ENCODE results near the gene ATG7.

Gene ATG7

DNA sequence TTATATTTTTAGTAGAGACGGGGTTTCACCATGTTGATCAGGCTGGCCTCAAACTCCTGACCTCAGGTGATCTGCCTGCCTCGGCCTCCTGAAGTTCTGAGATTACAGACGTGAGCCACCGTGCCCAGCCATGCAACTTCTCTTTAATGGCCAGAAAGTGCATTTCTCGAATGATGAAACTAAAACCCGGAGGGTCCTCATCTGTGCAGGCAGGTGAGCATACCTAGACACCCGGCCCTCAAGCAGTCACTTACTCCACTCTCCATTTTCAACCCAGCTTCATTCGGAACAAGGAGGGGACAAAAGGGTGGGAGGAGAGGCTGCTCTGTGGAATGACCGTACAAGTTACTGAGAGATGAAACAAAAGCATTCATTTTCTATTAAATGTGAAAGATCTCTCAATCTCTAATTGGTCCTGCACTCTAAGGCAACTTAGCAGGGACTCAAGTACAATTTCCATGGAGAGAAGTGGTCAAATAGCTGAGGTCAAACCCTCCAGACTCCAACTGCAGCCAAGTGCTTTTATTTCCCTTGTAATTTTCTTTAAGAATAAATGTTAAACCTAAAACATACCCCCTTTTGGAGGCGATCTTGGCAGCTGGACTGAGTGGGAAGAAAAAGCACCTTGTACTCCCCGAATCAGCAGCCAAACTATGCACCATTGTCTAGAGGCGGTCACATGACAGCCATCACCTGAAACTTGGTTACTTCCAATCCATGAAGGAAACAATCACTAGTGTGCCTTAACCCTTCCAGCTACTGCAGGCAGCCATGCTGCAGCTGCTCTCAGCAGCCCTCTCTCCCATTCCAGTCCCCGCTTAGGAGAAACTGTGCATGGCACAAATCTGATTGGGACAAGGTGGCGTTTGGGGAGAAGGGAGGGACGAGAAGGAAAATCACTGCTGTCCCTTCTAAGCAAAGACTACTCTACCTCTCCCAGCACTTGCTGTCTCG is 309.3 kb downstream of the ATG7 start:
- Histone ChIP-seq H2BK120ac (ENCODE audit: low read depth, low read length) (no peak overlapping the region), H2AK5ac (ENCODE audit: low read depth, low read length) (no peak overlapping the region), H3K4ac (ENCODE audit: low read length) (no peak overlapping the region), H3K4me2 (ENCODE audit: insufficient read depth, low read length, poor library complexity, severe bottlenecking) (peak overlapping the region; percentile 59), H3K23ac (ENCODE audit: low read depth, low read length, poor library complexity) (no peak overlapping the region), H3K4me3 (ENCODE audit: low read length in 2 of 2) (peak overlapping the region; percentile 47 to 70), H3K4me1 (ENCODE audit: control insufficient read depth in 2 of 2, insufficient read depth in 1 of 2, low read depth in 1 of 2, low read length in 2 of 2) (peaks cover 23 to 33% of the 10 kb centered on the region in 2 donors), H3K36me3 (replicated peaks in 1 of 2; ENCODE audit: control insufficient read depth in 2 of 2, insufficient read depth in 2 of 2, low read length in 2 of 2) (peaks cover 4 to 20% of the 10 kb centered on the region in 2 donors), H2BK5ac (ENCODE audit: low read length) (peak overlapping the region; percentile 58), H3K27me3 (ENCODE audit: control insufficient read depth in 3 of 3, insufficient read depth in 3 of 3, low read depth in 1 of 3, low read length in 3 of 3) (no peaks in the 10 kb centered on the region), H3K9ac (ENCODE audit: low read depth, low read length, poor library complexity) (peak overlapping the region; percentile 71), H2BK15ac (ENCODE audit: low read length) (no peak overlapping the region), H4K8ac (ENCODE audit: low read depth, low read length) (no peak overlapping the region), H2AFZ (ENCODE audit: low read length) (no peak overlapping the region), H3K27ac (replicated peaks; ENCODE audit: low read length) (peak overlapping the region; percentile 93), H3K9me3 (replicated peaks in 1 of 2; ENCODE audit: control insufficient read depth in 2 of 2, insufficient read depth in 1 of 2, low read depth in 1 of 2, low read length in 2 of 2) (peaks cover 0 to 3% of the 10 kb centered on the region in 2 donors), H2BK12ac (ENCODE audit: low read length) (no peak overlapping the region), H3K79me1 (ENCODE audit: low read depth, low read length) (peaks cover 6% of the 10 kb centered on the region), H3K18ac (ENCODE audit: low read length) (peak overlapping the region; percentile 80), H4K91ac (ENCODE audit: low read depth, low read length, poor library complexity) (no peak overlapping the region), H3K14ac (ENCODE audit: low read length) (no peak overlapping the region)
- DNase-seq (ENCODE audit: low spot score): no peak
- WGBS, 2 donors (ENCODE audit: extremely low coverage in 2 of 2, insufficient read length in 2 of 2, insufficient replicate concordance in 1 of 2): no CpG with 5 or more reads among the region's 16 CpGs

DNA sequence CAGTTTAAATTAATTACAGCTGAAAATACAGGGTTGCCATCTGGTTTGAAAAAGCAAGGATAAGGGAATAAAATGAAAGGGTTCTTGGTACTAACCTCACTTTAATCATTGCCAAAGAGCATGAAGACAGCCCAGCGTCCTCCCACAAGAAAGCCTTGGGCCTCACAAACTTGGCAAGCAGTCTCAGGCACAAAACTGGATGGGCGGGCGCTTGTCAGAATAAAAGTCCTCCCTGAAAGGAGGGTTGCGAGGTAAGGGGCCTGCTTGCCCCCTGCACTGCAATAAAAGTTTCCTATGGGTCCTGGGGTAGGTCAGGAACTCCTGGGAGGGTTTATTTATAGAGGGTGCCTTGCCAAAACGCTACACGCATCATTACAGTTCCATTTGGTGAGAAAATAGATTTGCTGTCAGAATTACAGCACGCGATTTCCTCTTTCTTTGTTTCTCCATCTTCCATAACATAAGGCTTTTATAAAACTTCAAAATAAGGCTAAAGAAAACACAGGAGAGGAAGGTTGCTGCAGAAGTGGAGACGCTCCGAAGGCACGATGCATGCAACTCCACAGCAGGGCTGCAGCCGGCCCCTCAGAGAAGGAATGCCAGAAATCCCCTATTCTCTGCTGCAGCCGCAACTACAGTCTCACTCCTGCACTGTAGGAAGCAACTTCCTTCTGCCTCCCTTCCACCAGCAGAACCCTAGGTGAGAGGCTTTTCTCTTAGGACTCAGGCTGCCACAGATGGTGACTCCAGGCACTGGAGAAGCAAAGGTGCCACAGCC is 310.2 kb downstream of the ATG7 start:
- peak overlapping the region; percentile 93 for H3K27ac ChIP-seq (replicated peaks; ENCODE audit: low read length)
- H3K27me3 ChIP-seq (ENCODE audit: control insufficient read depth in 3 of 3, insufficient read depth in 3 of 3, low read depth in 1 of 3, low read length in 3 of 3): no peaks in the 10 kb centered on the region
- no peak overlapping the region for H4K8ac ChIP-seq (ENCODE audit: low read depth, low read length)
- no peak overlapping the region for H3K14ac ChIP-seq (ENCODE audit: low read length)
- H3K36me3 ChIP-seq (replicated peaks in 1 of 2; ENCODE audit: control insufficient read depth in 2 of 2, insufficient read depth in 2 of 2, low read length in 2 of 2): peaks cover 4 to 29% of the 10 kb centered on the region in 2 donors
- no peak overlapping the region for H3K4ac ChIP-seq (ENCODE audit: low read length)
- H3K4me3 ChIP-seq (ENCODE audit: low read length in 2 of 2): peak overlapping the region; percentile 47 to 70
- H3K18ac ChIP-seq (ENCODE audit: low read length): peak overlapping the region; percentile 46
- H2AFZ ChIP-seq (ENCODE audit: low read length): no peak overlapping the region
- peak overlapping the region; percentile 59 for H3K4me2 ChIP-seq (ENCODE audit: insufficient read depth, low read length, poor library complexity, severe bottlenecking)
- H3K23ac ChIP-seq (ENCODE audit: low read depth, low read length, poor library complexity): no peak overlapping the region
- H3K79me1 ChIP-seq (ENCODE audit: low read depth, low read length): peaks cover 6% of the 10 kb centered on the region
- no peak for DNase-seq (ENCODE audit: low spot score)
- no peak overlapping the region for H4K91ac ChIP-seq (ENCODE audit: low read depth, low read length, poor library complexity)
- WGBS, 2 donors (ENCODE audit: extremely low coverage in 2 of 2, insufficient read length in 2 of 2, insufficient replicate concordance in 1 of 2): no CpG with 5 or more reads among the region's 13 CpGs
- H2BK120ac ChIP-seq (ENCODE audit: low read depth, low read length): no peak overlapping the region
- H2BK5ac ChIP-seq (ENCODE audit: low read length): peak overlapping the region; percentile 58
- H2BK12ac ChIP-seq (ENCODE audit: low read length): no peak overlapping the region
- no peak overlapping the region for H2BK15ac ChIP-seq (ENCODE audit: low read length)
- no peak overlapping the region for H3K9ac ChIP-seq (ENCODE audit: low read depth, low read length, poor library complexity)
- peaks cover 0 to 6% of the 10 kb centered on the region in 2 donors for H3K9me3 ChIP-seq (replicated peaks in 1 of 2; ENCODE audit: control insufficient read depth in 2 of 2, insufficient read depth in 1 of 2, low read depth in 1 of 2, low read length in 2 of 2)
- peak overlapping the region; percentile 2 for H2AK5ac ChIP-seq (ENCODE audit: low read depth, low read length)
- H3K4me1 ChIP-seq (ENCODE audit: control insufficient read depth in 2 of 2, insufficient read depth in 1 of 2, low read depth in 1 of 2, low read length in 2 of 2): peaks cover 22 to 33% of the 10 kb centered on the region in 2 donors

DNA sequence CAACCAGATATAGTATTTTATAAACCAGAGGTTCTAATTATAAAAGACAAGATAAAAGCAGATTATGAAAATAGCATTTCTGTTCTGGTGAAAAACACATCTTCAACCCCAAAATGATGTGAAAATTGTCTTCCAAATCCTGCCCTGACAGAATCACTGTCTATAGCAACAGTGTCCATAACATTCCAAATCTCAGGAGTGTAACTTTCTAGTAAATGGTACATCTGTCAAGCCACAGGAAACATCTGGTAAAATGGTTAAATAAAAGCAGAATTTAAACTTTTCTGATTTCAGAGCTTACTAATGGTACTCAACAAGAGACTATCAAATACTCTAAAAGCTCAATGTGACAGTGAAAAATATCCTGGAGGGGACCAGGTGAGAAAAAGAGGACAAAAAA is 311.0 kb downstream of the ATG7 start:
- no peak overlapping the region for H3K4me3 ChIP-seq (ENCODE audit: low read length in 2 of 2)
- no peak overlapping the region for H2BK120ac ChIP-seq (ENCODE audit: low read depth, low read length)
- no peak overlapping the region for H3K4ac ChIP-seq (ENCODE audit: low read length)
- H2BK5ac ChIP-seq (ENCODE audit: low read length): no peak overlapping the region
- no peak overlapping the region for H2AK5ac ChIP-seq (ENCODE audit: low read depth, low read length)
- no peak for DNase-seq (ENCODE audit: low spot score)
- H3K18ac ChIP-seq (ENCODE audit: low read length): no peak overlapping the region
- peaks cover 21 to 30% of the 10 kb centered on the region in 2 donors for H3K4me1 ChIP-seq (ENCODE audit: control insufficient read depth in 2 of 2, insufficient read depth in 1 of 2, low read depth in 1 of 2, low read length in 2 of 2)
- no peak overlapping the region for H4K8ac ChIP-seq (ENCODE audit: low read depth, low read length)
- H3K27ac ChIP-seq (replicated peaks; ENCODE audit: low read length): peak overlapping the region; percentile 93
- H3K14ac ChIP-seq (ENCODE audit: low read length): no peak overlapping the region
- H2AFZ ChIP-seq (ENCODE audit: low read length): no peak overlapping the region
- H3K23ac ChIP-seq (ENCODE audit: low read depth, low read length, poor library complexity): no peak overlapping the region
- H2BK12ac ChIP-seq (ENCODE audit: low read length): no peak overlapping the region
- peaks cover 0 to 6% of the 10 kb centered on the region in 2 donors for H3K9me3 ChIP-seq (replicated peaks in 1 of 2; ENCODE audit: control insufficient read depth in 2 of 2, insufficient read depth in 1 of 2, low read depth in 1 of 2, low read length in 2 of 2)
- no peak overlapping the region for H2BK15ac ChIP-seq (ENCODE audit: low read length)
- H3K27me3 ChIP-seq (ENCODE audit: control insufficient read depth in 3 of 3, insufficient read depth in 3 of 3, low read depth in 1 of 3, low read length in 3 of 3): no peaks in the 10 kb centered on the region
- no peak overlapping the region for H4K91ac ChIP-seq (ENCODE audit: low read depth, low read length, poor library complexity)
- no peak overlapping the region for H3K9ac ChIP-seq (ENCODE audit: low read depth, low read length, poor library complexity)
- peaks cover 7 to 35% of the 10 kb centered on the region in 2 donors for H3K36me3 ChIP-seq (replicated peaks in 1 of 2; ENCODE audit: control insufficient read depth in 2 of 2, insufficient read depth in 2 of 2, low read length in 2 of 2)
- H3K4me2 ChIP-seq (ENCODE audit: insufficient read depth, low read length, poor library complexity, severe bottlenecking): no peak overlapping the region
- peaks cover 8% of the 10 kb centered on the region for H3K79me1 ChIP-seq (ENCODE audit: low read depth, low read length)

DNA sequence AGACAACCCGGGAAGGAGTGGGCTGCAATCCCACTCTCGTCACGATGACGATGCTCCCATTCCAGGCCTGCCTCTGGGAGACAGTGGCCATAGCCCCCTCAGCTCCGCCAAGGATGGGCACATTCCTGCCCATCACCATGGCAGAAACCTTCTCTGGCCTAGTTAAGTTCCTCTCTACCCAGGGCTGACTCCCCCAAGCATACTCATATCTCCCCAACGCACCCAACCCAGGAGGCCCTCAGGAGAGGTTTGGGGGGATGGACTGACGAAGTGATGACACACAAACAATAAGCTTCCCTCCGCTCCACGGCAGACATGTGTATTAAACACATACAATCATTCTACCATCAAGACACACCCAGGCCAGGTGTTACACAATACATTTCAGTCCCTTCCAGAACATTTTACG is 311.4 kb downstream of the ATG7 start:
- peak overlapping the region; percentile 25 for H2AK5ac ChIP-seq (ENCODE audit: low read depth, low read length)
- H3K27me3 ChIP-seq (ENCODE audit: control insufficient read depth in 3 of 3, insufficient read depth in 3 of 3, low read depth in 1 of 3, low read length in 3 of 3): no peaks in the 10 kb centered on the region
- no peak overlapping the region for H3K14ac ChIP-seq (ENCODE audit: low read length)
- no peak overlapping the region for H2BK15ac ChIP-seq (ENCODE audit: low read length)
- no CpG with 5 or more reads among the region's 10 CpGs for WGBS, 2 donors (ENCODE audit: extremely low coverage in 2 of 2, insufficient read length in 2 of 2, insufficient replicate concordance in 1 of 2)
- H3K4ac ChIP-seq (ENCODE audit: low read length): no peak overlapping the region
- H2BK12ac ChIP-seq (ENCODE audit: low read length): no peak overlapping the region
- peak overlapping the region; percentile 19 for H3K27ac ChIP-seq (replicated peaks; ENCODE audit: low read length)
- no peak overlapping the region for H4K91ac ChIP-seq (ENCODE audit: low read depth, low read length, poor library complexity)
- H3K23ac ChIP-seq (ENCODE audit: low read depth, low read length, poor library complexity): no peak overlapping the region
- H3K4me3 ChIP-seq (ENCODE audit: low read length in 2 of 2): no peak overlapping the region
- no peak for DNase-seq (ENCODE audit: low spot score)
- H2BK5ac ChIP-seq (ENCODE audit: low read length): no peak overlapping the region
- peak overlapping the region; percentile 23 for H3K18ac ChIP-seq (ENCODE audit: low read length)
- peaks cover 24 to 30% of the 10 kb centered on the region in 2 donors for H3K4me1 ChIP-seq (ENCODE audit: control insufficient read depth in 2 of 2, insufficient read depth in 1 of 2, low read depth in 1 of 2, low read length in 2 of 2)
- peaks cover 7 to 39% of the 10 kb centered on the region in 2 donors for H3K36me3 ChIP-seq (replicated peaks in 1 of 2; ENCODE audit: control insufficient read depth in 2 of 2, insufficient read depth in 2 of 2, low read length in 2 of 2)
- no peak overlapping the region for H4K8ac ChIP-seq (ENCODE audit: low read depth, low read length)
- H3K79me1 ChIP-seq (ENCODE audit: low read depth, low read length): peaks cover 10% of the 10 kb centered on the region
- H2AFZ ChIP-seq (ENCODE audit: low read length): no peak overlapping the region
- no peak overlapping the region for H3K4me2 ChIP-seq (ENCODE audit: insufficient read depth, low read length, poor library complexity, severe bottlenecking)
- no peak overlapping the region for H3K9ac ChIP-seq (ENCODE audit: low read depth, low read length, poor library complexity)
- H3K9me3 ChIP-seq (replicated peaks in 1 of 2; ENCODE audit: control insufficient read depth in 2 of 2, insufficient read depth in 1 of 2, low read depth in 1 of 2, low read length in 2 of 2): peaks cover 0 to 6% of the 10 kb centered on the region in 2 donors
- H2BK120ac ChIP-seq (ENCODE audit: low read depth, low read length): no peak overlapping the region
